Stimulated activated naive B cell treated with anti-CD40 and anti-IgM and Interleukin-4, amounts not matched to agents 10 μg/mL and 1 μg/mL and 100 μg/mL, for 72 hours (primary cell): ENCODE results near the gene KSR2.
"Not testable (repeated sequence)": the region's sequence is repeated elsewhere in the genome, so short reads cannot be mapped to it uniquely, and the experiment has no call there.

Source experiments
- ATAC-seq, 2 donors: fragments of 150-1000 bp; cut with Tn5 transposase; replicated peaks; 2 replicates each; pipeline ENCODE4 v1.10.0; 2021; ENCODE audit warnings: moderate library complexity in 1 of 2
- DNase-seq: peaks from one replicate; pipeline ENCODE4 v3.0.0; 2021
- H3K27ac Mint-ChIP-seq: one replicate; pipeline ENCODE4 v1.8.0; 2022; ENCODE audit warnings: mild to moderate bottlenecking, mixed read lengths
- H3K27me3 Mint-ChIP-seq, 2 donors: one replicate each; pipeline ENCODE4 v1.8.0; 2022; ENCODE audit warnings: mixed read lengths in 2 of 2
- H3K36me3 Mint-ChIP-seq, 2 donors: one replicate each; pipeline ENCODE4 v1.8.0; 2022; ENCODE audit warnings: mixed read lengths in 2 of 2, mild to moderate bottlenecking in 1 of 2
- H3K4me1 Mint-ChIP-seq, 2 donors: one replicate each; pipeline ENCODE4 v1.8.0; 2022; ENCODE audit warnings: mixed read lengths in 2 of 2, mild to moderate bottlenecking in 1 of 2
- H3K4me3 Mint-ChIP-seq, 2 donors: one replicate each; pipeline ENCODE4 v1.8.0; 2022; ENCODE audit warnings: mild to moderate bottlenecking in 2 of 2, mixed read lengths in 2 of 2, moderate library complexity in 1 of 2
- H3K9me3 Mint-ChIP-seq, 2 donors: one replicate each; pipeline ENCODE4 v1.8.0; 2022; ENCODE audit warnings: mixed read lengths in 2 of 2, mild to moderate bottlenecking in 1 of 2

Gene KSR2

GRCh38 chr12:117892441-117892840 lies 76.3 kb downstream of the KSR2 start:
- H3K9me3 Mint-ChIP-seq, result peaks cover 0 to 2% of the 10 kb centered on the region in 2 donors
- H3K36me3 Mint-ChIP-seq, result peaks cover 0 to 3% of the 10 kb centered on the region in 2 donors
- H3K27me3 Mint-ChIP-seq, result peaks cover 0 to 4% of the 10 kb centered on the region in 2 donors
- H3K4me1 Mint-ChIP-seq, result peaks cover 8 to 24% of the 10 kb centered on the region in 2 donors
- H3K4me3 Mint-ChIP-seq, result no peak overlapping the region
- ATAC-seq, result no peak
- no peak overlapping the region for H3K27ac Mint-ChIP-seq
- DNase-seq, result no peak

GRCh38 chr12:117891265-117891664 lies 77.5 kb downstream of the KSR2 start:
- H3K9me3 Mint-ChIP-seq, H3K36me3 Mint-ChIP-seq, ATAC-seq, H3K27ac Mint-ChIP-seq, DNase-seq, H3K4me3 Mint-ChIP-seq, H3K27me3 Mint-ChIP-seq: not testable (repeated sequence)
- H3K4me1 Mint-ChIP-seq, result peaks cover 4 to 18% of the 10 kb centered on the region in 2 donors

GRCh38 chr12:117890644-117891043 lies 78.1 kb downstream of the KSR2 start:
- peaks cover 0 to 4% of the 10 kb centered on the region in 2 donors for H3K27me3 Mint-ChIP-seq
- H3K36me3 Mint-ChIP-seq, result peaks cover 0 to 3% of the 10 kb centered on the region in 2 donors
- ATAC-seq, result no peak
- H3K4me3 Mint-ChIP-seq, result no peak overlapping the region
- DNase-seq, result no peak
- H3K4me1 Mint-ChIP-seq, result peaks cover 4 to 18% of the 10 kb centered on the region in 2 donors
- H3K27ac Mint-ChIP-seq, result no peak overlapping the region
- H3K9me3 Mint-ChIP-seq, result peaks cover 0 to 2% of the 10 kb centered on the region in 2 donors

- Mint-ChIP-seq H3K27ac (no peak overlapping the region), H3K27me3 (peaks cover 0 to 4% of the 10 kb centered on the region in 2 donors), H3K4me1 (peaks cover 4 to 18% of the 10 kb centered on the region in 2 donors)
These were observed 78.7 kb downstream of the KSR2 start for GRCh38 chr12:117890137-117890536.

GRCh38 chr12:117889098-117889497 lies 79.7 kb downstream of the KSR2 start:
- Mint-ChIP-seq H3K27me3 (no peaks in the 10 kb centered on the region), H3K36me3 (no peaks in the 10 kb centered on the region), H3K4me3 (peak overlapping the region in 1 of 2 donors; percentile 15), H3K27ac (no peak overlapping the region), H3K9me3 (peaks cover 0 to 2% of the 10 kb centered on the region in 2 donors), H3K4me1 (peaks cover 4 to 18% of the 10 kb centered on the region in 2 donors)
- ATAC-seq (peak; percentile 61 to 67), DNase-seq (no peak)

More at GRCh38 chr12:117890137-117890536, 78.7 kb downstream of the KSR2 start:
- Mint-ChIP-seq H3K9me3 (peaks cover 0 to 2% of the 10 kb centered on the region in 2 donors), H3K36me3 (peaks cover 0 to 3% of the 10 kb centered on the region in 2 donors), H3K4me3 (no peak overlapping the region)
- peak; percentile 68 to 83 for ATAC-seq
- DNase-seq, result no peak

- Mint-ChIP-seq H3K27ac (no peak overlapping the region), H3K4me3 (no peak overlapping the region), H3K27me3 (peaks cover 0 to 7% of the 10 kb centered on the region in 2 donors), H3K36me3 (no peaks in the 10 kb centered on the region), H3K4me1 (peaks cover 4 to 18% of the 10 kb centered on the region in 2 donors), H3K9me3 (peaks cover 7 to 8% of the 10 kb centered on the region in 2 donors)
- ATAC-seq (no peak), DNase-seq (no peak)
These were observed 83.6 kb downstream of the KSR2 start for GRCh38 chr12:117885211-117885610.

- Mint-ChIP-seq H3K9me3 (peaks cover 7 to 8% of the 10 kb centered on the region in 2 donors), H3K27me3 (peaks cover 0 to 7% of the 10 kb centered on the region in 2 donors), H3K36me3 (no peaks in the 10 kb centered on the region), H3K27ac (no peak overlapping the region), H3K4me1 (peaks cover 3 to 9% of the 10 kb centered on the region in 2 donors), H3K4me3 (no peak overlapping the region)
- DNase-seq (no peak), ATAC-seq (no peak)
These were observed 84.6 kb downstream of the KSR2 start for GRCh38 chr12:117884161-117884560.

GRCh38 chr12:117882603-117883184 lies 86.1 kb downstream of the KSR2 start:
- peaks cover 0 to 10% of the 10 kb centered on the region in 2 donors for H3K27me3 Mint-ChIP-seq
- ATAC-seq, result no peak
- no peaks in the 10 kb centered on the region for H3K36me3 Mint-ChIP-seq
- no peak overlapping the region for H3K4me3 Mint-ChIP-seq
- DNase-seq, result no peak
- H3K9me3 Mint-ChIP-seq, result peaks cover 7 to 8% of the 10 kb centered on the region in 2 donors
- H3K4me1 Mint-ChIP-seq, result peaks cover 0 to 4% of the 10 kb centered on the region in 2 donors
- no peak overlapping the region for H3K27ac Mint-ChIP-seq

- no peak for DNase-seq
- Mint-ChIP-seq H3K4me3 (no peak overlapping the region), H3K27me3 (peaks cover 0 to 11% of the 10 kb centered on the region in 2 donors), H3K27ac (no peak overlapping the region), H3K36me3 (no peaks in the 10 kb centered on the region), H3K9me3 (peaks cover 7 to 8% of the 10 kb centered on the region in 2 donors), H3K4me1 (peaks cover 0 to 2% of the 10 kb centered on the region in 2 donors)
- ATAC-seq, result no peak
These were observed 86.6 kb downstream of the KSR2 start for GRCh38 chr12:117882181-117882580.

GRCh38 chr12:117881517-117881916 lies 87.3 kb downstream of the KSR2 start:
- H3K9me3 Mint-ChIP-seq, result peaks cover 7 to 8% of the 10 kb centered on the region in 2 donors
- no peaks in the 10 kb centered on the region for H3K36me3 Mint-ChIP-seq
- ATAC-seq (no peak), DNase-seq (no peak)
- no peaks in the 10 kb centered on the region for H3K4me1 Mint-ChIP-seq
- H3K27me3 Mint-ChIP-seq, result peaks cover 0 to 11% of the 10 kb centered on the region in 2 donors
- H3K27ac Mint-ChIP-seq, result no peak overlapping the region
- H3K4me3 Mint-ChIP-seq, result no peak overlapping the region

GRCh38 chr12:117878605-117879004 lies 90.2 kb downstream of the KSR2 start:
- DNase-seq, result no peak
- peaks cover 7 to 8% of the 10 kb centered on the region in 2 donors for H3K9me3 Mint-ChIP-seq
- H3K27ac Mint-ChIP-seq, result no peak overlapping the region
- H3K27me3 Mint-ChIP-seq, result peaks cover 16 to 26% of the 10 kb centered on the region in 2 donors
- no peaks in the 10 kb centered on the region for H3K36me3 Mint-ChIP-seq
- H3K4me1 Mint-ChIP-seq, result peaks cover 13 to 16% of the 10 kb centered on the region in 2 donors
- H3K4me3 Mint-ChIP-seq, result no peak overlapping the region
- ATAC-seq, result no peak

GRCh38 chr12:117876436-117876816 lies 92.4 kb downstream of the KSR2 start:
- Mint-ChIP-seq H3K4me3 (no peak overlapping the region), H3K27me3 (peaks cover 16 to 19% of the 10 kb centered on the region in 2 donors)

GRCh38 chr12:117875744-117876435 lies 92.9 kb downstream of the KSR2 start:
- peak overlapping the region; percentile 66 for H3K27ac Mint-ChIP-seq
- H3K9me3 Mint-ChIP-seq, result no peaks in the 10 kb centered on the region
- DNase-seq (no peak), ATAC-seq (peak; percentile 45 to 64)
- peaks cover 13 to 16% of the 10 kb centered on the region in 2 donors for H3K4me1 Mint-ChIP-seq
- peak overlapping the region in 1 of 2 donors; percentile 30 for H3K4me3 Mint-ChIP-seq
- no peaks in the 10 kb centered on the region for H3K36me3 Mint-ChIP-seq
- H3K27me3 Mint-ChIP-seq, result peaks cover 16 to 19% of the 10 kb centered on the region in 2 donors

More at GRCh38 chr12:117876436-117876816, 92.4 kb downstream of the KSR2 start:
- H3K36me3 Mint-ChIP-seq, result no peaks in the 10 kb centered on the region
- no peaks in the 10 kb centered on the region for H3K9me3 Mint-ChIP-seq
- no peak for ATAC-seq
- H3K4me1 Mint-ChIP-seq, result peaks cover 13 to 16% of the 10 kb centered on the region in 2 donors
- no peak for DNase-seq
- no peak overlapping the region for H3K27ac Mint-ChIP-seq

GRCh38 chr12:117874842-117875434 lies 93.9 kb downstream of the KSR2 start:
- peaks cover 16 to 19% of the 10 kb centered on the region in 2 donors for H3K27me3 Mint-ChIP-seq
- H3K27ac Mint-ChIP-seq, result no peak overlapping the region
- H3K36me3 Mint-ChIP-seq, result no peaks in the 10 kb centered on the region
- DNase-seq (peak; percentile 64), ATAC-seq (peak; percentile 84 to 85)
- no peaks in the 10 kb centered on the region for H3K9me3 Mint-ChIP-seq
- peaks cover 13 to 16% of the 10 kb centered on the region in 2 donors for H3K4me1 Mint-ChIP-seq
- peak overlapping the region; percentile 36 to 43 for H3K4me3 Mint-ChIP-seq
